Glomerular visceral epithelial cell (primary cell): Measurements from ENCODE around the gene LMF1.

Experiments
- DNase-seq: peaks from one replicate; pipeline ENCODE4 v3.0.0-alpha.2; 2016; ENCODE audit errors: extremely low spot score

LMF1 gene

GRCh38 chr16:1002399-1003166 lies 31.8 kb upstream of the LMF1 start:
- DNase-seq, result peak; percentile 96

DNA sequence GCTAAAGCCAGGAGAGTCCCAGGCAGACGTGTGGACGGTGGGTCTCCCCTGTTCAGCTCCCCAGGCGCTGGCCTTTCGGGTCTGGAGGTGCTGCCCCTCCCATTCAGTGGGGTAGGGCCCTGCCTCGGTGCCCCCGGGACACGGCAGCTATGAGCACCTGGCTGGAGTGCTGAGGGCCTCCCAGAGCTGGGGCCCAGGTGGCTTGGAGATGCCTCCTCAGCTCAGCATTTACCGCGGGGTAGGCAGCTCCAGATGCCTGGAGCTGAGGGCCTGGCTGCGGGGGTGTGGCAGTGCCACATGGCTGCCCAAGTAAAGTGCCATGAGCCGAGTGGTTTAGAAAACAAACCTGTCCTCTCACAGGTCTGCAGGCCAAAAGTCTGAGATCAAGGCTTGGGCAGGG lies 30.3 kb upstream of the LMF1 start:
- no peak for DNase-seq

GRCh38 chr16:1000608-1001007 lies 29.8 kb upstream of the LMF1 start:
- no peak for DNase-seq

- no peak for DNase-seq
Measured at GRCh38 chr16:999677-1000076, 28.9 kb upstream of the LMF1 start.

- no peak for DNase-seq
Measured at GRCh38 chr16:998615-999014, 27.8 kb upstream of the LMF1 start.

- DNase-seq, result no peak
Measured at GRCh38 chr16:998211-998610, 27.4 kb upstream of the LMF1 start.

- peak; percentile 75 for DNase-seq
Measured at GRCh38 chr16:997440-998051, 26.8 kb upstream of the LMF1 start.

DNA sequence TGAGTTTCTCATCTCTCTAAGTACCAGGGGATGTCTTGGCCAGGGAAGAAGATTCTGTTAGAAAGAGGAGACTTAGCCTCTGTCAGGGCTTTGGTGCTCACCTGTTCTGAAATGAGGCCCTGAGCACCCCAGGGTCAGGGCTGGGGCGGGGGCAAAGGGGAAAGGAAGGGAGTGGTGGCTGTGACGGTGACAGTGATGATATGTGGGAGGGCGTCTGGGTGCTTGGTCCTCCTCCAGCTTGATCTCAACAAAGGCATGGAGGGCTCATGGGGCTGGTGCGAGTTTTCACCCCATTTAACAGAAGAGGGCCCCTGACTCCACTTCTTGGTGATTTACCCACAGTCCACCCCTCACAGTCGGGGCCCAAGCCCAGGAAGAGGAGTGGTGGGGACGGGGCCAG lies 25.9 kb upstream of the LMF1 start:
- DNase-seq, result no peak

GRCh38 chr16:995783-996182 lies 25.0 kb upstream of the LMF1 start:
- DNase-seq, result no peak

DNA sequence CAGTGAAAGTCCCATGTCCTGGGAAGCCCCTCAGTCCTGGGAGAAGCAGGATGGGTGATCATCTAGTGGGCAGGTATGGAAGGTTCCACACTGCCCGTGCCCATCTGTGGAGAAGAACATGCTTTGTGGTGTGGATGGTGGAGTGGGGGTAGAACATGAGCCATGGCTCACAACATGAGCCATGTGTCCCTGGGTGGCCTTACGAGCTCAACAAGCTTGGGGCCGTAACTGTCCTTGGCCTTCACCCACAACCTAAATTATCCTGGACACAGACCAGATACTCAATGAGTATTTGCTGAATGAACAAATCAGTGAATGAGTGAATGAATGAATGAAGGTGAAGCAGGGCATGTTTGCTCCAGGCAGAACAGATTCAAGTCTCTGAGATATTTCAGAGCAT lies 24.3 kb upstream of the LMF1 start:
- DNase-seq, result no peak

DNA sequence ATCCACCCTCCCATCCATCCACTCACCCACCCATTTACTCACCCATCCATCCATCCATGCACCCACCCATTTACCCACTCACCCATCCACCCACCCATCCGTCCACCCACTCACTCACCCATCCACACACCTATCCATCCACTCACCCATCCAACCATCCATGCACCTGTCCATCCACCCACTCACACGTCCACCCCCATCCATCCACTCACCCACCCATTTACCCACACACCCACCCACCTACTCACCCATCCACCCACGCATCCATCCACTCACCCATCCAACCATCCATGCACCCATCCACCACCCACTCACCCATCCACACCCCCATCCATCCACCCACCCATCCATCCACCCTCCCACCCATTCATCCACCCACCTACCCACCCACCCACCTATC lies 22.9 kb upstream of the LMF1 start:
- no peak for DNase-seq

DNA sequence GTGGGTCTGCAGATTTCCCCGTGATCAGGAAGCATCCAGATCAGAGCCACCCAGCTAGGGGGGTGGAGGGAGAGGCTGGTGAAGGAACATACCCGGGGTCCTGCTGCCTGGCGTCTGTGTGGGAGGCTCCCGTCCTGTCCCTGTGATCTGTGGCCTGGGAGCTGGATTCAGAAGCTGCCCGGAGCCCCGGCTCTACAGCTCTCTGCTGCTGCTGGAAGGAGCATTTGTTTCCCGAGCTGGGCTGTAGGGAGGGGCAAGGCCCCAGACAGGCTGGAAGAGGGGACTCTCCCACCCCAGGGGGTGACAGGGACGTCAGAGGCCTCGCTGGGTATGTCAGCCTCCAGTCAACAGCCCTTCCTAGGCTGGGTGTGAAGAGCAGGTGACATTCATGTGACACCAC lies 21.0 kb upstream of the LMF1 start:
- no peak for DNase-seq

- DNase-seq, result no peak
Measured at GRCh38 chr16:991345-991744, 20.6 kb upstream of the LMF1 start.

DNA sequence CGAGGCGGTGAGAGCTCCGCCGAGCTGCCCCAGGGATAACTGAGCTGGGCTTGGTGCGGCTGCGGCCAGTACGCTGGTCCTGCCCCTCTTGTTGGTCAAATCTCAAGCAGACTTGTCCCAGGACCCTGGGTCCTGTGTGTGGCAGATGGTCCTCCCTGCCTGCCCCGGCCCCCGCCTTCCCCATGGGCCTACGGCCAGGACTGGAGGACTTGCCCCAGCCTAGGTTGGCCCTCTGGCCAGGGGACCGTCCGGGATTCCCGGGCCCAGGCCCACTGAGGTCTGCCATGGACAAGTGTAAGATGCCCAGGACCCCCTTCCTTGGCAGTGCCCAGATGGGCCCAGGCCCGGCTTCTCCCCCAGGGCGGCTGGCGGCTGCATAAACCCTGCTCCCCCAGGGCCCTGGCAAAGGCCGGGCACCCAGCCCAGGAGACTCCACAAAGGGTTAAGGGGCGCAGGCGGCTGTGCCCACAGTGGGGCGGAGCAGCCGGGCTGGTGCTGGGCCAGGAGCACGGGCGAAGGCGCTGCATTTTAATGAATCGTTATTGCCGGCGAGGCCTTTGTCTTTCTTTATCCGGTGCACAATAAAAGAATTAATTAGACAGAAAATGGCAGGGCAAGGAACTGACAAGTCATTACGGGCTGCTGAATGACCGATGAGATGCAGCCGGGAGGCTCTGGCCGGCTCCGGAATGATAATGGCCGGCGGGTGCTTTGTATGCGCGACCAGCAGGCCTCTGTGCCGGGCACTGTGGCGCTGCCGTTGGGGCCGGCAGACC lies 19.9 kb upstream of the LMF1 start:
- no peak for DNase-seq

- DNase-seq, result no peak
Measured at GRCh38 chr16:989354-989814, 18.6 kb upstream of the LMF1 start.

DNA sequence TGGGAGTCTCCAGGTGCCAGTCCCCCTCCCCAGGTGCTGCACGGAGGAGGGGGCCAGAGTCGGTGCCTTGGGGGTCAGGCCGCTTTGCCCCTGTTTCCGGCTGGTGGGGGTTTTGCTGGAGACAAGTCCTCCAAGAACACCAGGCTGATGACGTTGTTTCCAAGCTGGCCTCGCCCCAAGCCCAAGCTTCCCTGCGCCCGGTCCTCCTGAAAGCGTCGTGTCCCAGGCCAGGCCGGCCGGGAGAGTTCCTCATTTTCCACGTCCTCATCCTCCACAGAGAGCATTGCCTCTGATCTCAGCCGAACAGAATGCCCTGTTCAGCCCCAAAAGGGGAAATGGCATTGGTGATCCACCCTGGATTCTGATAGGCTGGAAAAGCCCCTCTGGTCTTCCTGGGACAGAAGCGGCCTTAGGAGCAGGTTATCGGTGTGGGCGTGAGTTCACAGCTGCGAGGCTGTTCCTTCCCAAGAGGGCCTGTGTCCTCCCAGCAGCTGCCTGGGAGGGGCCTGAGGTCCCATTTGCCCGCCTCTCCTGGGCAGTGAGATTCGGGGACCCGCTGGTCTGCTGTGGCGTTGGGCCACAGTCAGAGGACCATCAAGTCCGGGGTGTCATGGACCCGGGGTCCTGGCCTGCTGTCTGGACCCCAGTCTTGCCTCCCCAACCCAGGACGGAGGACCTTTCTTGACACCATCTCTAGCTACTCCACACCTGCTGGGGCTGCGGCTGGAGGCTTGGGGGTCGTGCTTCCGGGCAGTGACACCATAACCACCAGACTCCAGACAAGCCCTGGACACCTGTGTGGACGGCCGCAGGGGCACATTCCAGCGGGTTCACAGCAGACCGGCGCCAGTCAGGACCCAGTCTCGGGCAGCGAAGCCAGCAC lies 17.9 kb upstream of the LMF1 start:
- no peak for DNase-seq

- no peak for DNase-seq
Measured at GRCh38 chr16:987906-988305, 17.1 kb upstream of the LMF1 start.

DNA sequence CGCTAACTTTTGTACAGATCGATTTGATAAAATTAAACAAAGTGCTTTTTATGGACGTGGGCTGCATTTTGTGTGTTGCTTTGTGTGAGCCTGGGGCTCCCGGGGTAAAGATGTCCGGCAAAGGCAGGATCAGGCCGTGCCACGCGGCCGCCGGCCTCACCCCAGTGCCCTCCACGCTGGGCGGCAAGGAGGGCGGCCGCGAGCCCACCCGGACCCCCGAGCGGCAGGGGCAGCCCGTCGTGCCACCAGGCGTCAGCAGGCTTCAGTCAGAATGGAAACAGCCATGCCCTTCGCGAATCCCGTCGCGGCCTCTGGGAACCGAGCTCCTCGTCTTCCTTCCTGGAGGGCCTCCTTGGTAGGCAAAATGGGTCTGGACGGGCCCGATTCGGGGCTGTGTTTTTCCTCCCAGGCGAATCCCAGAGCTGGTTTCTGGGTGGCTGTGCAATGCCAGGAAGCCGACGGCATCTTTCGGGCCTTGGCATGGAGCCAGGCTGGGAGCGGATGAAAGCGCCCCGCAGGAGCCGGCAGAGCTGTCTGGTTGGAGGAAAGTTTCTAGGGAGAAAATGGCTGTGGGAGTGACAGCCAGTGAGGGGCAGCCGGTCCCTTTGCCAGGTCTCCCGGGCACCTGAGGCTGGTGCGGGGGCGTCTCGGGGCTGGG lies 16.3 kb upstream of the LMF1 start:
- DNase-seq, result no peak

DNA sequence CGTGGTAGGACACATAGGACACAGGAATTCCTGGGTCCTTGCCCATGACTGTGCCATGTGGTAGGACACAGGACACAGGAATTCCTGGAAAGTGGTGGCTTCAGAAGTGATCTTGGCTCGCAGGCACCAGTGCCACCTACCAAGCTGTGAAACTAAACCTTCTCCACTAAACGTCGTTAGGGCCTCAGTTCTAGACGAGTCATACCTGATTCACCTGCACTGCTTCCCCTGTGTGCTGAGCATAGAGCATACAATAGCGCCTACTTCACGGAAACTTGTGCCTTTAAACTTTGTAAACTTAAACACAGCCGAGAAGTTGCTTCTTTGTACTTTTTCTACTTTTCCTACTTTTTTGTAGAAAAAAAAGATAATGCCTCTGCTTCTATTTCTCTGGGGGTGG lies 15.6 kb upstream of the LMF1 start:
- no peak for DNase-seq

GRCh38 chr16:985646-986400 lies 15.0 kb upstream of the LMF1 start:
- no peak for DNase-seq
